HG03354 (cell line): ENCODE results near the gene PLK2.
A peak's percentile ranks its signal among the peaks of the same experiment; 100 is the strongest.

Experiments
- ATAC-seq: cut with Tn5 transposase; IDR thresholded peaks from one replicate; pipeline ENCODE4 v1.9.1; 2021; ENCODE audit warnings: mild to moderate bottlenecking; ENCODE audit not compliant: unreplicated experiment, poor library complexity, severe bottlenecking

PLK2 gene

GRCh38 chr5:58460002-58460731, at the start of gene PLK2:
Gene PLK2, minus strand, starts transcription at chr5:58460086. Its CDS starts 127 bp downstream, at chr5:58459959.
- ATAC-seq = peak; percentile 76

GRCh38 chr5:58507715-58508114, 47.8 kb upstream of the PLK2 start:
- no peak for ATAC-seq

GRCh38 chr5:58505971-58506640, 46.2 kb upstream of the PLK2 start:
- peak; percentile 67 for ATAC-seq

DNA sequence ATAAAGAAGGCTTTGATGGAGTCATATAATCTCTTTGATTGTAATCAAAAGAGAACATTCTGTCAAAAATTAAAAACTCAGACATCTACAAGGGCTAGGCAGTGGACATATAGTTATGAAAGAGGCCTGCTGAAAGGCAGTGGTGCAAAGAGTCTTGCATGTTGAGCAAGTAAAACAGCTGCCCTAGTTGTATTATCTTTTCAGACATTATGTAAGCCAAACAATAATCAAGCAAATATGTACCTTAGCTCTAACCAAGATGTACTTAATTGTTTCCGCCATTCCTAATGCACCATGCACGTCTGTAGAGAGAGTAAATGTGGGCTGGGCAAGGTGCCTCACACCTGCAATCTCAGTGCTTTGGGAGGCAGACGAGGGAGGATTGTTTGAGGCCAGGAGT, 45.6 kb upstream of the PLK2 start:
- no peak for ATAC-seq

DNA sequence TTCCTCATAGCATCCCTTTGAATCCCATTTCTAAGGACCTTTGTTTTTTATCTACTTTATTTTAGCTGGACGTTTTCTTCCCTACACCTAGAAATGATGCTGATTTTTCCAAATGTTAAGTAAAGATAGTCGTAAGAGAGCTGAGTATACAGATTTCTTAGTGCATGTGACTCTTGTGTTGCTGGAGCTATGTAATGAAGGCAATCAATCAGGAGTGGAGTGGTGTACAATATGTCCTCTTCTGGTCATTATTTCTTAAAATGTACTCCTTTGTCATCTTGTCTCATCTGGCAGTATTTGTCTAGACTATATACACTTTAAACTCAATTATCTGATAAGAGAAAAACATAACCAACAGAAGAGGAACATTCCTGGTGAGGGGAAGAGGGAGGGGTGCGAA, 44.9 kb upstream of the PLK2 start:
- no peak for ATAC-seq

- no peak for ATAC-seq
These were observed 43.6 kb upstream of the PLK2 start for GRCh38 chr5:58503390-58504046.

- no peak for ATAC-seq
These were observed 42.0 kb upstream of the PLK2 start for GRCh38 chr5:58501778-58502417.

DNA sequence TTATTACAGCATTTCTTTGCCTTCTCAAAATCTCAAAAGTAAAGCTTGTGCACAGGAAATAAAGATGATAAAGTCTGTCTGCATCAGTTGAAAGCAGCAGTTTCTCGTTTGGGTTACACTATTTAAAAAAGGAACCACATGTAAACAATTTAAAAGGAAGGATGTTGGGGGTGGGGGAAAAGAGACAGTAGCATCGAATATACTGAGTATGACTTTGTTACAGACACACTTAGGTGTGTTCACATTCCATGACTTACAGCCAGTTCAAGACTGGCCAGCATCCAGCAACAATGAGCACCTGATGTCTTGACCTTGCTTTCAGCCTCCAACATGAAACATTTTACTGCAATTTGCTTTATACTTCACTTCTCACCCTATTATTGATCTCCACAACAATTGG, 40.1 kb upstream of the PLK2 start:
- no peak for ATAC-seq

DNA sequence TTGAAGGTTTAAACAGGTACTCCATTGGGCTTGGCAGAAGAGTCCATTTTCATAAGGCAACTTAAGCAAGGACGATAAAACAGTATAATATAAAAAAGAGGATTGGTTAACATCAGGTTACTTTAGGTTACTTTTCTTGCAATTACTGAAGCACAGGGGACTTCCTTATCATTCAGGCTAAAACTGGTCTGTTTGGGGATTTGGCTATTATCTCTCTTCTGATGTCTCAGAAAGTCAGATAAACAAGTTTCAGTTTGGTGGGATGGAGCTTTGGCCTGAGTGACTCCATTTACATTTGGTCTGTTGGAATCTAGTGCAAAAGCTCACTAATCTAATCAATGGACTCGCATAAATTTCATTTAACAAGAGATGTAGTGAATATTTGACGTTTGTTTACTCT, 39.3 kb upstream of the PLK2 start:
- no peak for ATAC-seq

DNA sequence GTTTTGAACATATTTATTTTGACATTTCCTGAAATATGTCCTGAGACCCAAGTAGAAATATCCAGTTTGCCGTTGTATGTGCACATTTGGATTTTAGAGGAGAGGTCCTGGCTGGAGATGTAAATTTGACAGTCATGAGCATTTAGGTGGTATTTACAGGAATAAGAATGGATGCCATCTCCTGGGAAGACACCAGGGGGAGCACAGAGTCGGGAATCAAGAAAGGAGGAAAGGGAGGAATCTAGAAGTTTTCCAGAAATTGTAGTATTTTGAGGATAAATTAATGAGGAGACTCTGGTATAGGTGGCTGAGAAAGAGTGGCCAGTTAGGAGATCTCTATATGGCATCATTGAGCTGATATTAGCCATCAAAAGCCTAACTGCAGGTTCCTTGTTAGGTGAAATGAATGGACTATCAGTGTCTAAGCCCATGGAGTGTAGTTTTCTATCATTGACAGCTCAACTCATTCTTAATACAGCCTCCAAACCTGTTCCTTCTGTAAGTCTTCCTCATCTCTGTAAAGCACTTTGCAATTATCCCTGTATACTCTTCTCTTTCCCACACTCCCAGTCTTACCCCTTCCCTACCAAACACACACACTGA, 38.6 kb upstream of the PLK2 start:
- ATAC-seq = no peak

DNA sequence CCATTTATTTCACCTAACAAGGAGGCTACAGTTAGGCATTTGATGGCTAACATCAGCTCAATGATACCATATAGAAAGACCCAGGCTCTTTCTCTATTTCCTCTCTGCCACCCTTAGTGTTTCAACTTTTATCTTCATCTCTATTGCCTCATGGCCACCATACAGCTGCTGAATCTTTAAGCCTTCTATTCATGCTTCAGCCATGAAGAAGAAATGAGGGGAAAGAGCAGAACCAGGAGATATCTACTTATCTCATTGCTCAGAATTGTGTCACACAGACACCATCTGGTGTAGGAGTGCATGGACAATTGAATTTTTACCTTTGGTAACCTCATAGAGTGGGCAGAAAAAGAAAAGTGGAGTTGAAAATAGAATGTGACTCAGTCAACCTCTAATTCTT, 38.0 kb upstream of the PLK2 start:
- ATAC-seq = no peak

DNA sequence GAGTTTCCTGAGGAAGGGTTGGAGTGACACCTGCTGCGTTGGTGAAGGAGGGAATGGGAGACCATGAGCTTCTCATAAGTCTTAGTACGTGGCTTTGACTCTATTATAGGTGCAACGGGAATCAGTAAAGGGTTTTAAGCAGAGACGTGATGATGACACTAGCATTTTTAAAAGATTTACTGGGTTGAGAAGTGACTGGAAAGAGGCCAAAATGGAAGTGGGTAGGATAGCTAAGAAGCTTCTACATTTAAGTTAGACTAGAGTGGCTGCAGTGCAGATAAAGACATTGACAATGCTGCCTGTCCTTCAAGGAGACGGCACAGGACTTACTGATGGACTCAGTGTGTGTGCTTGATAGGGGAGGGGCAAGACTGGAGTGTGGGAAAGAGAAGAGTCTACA, 37.5 kb upstream of the PLK2 start:
- ATAC-seq = no peak

DNA sequence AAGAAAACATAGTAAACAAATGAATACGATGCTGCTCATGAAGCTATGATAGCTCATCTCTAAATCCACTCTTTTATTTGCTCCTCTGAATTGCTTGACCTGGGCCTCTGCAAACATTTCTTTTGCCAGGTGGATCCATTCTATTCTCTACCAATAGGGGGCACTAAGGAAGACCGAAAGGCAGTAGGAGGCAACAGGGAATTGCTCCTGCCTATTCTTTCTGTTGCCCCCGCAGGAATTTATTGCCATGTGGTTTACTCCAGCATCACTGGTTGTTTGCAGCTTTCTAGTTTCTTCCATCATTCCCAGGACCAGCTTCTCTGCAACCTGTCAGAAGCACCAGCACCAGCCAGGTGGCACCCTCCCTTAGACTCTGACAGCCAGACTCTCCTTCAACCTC, 36.6 kb upstream of the PLK2 start:
- ATAC-seq = no peak

DNA sequence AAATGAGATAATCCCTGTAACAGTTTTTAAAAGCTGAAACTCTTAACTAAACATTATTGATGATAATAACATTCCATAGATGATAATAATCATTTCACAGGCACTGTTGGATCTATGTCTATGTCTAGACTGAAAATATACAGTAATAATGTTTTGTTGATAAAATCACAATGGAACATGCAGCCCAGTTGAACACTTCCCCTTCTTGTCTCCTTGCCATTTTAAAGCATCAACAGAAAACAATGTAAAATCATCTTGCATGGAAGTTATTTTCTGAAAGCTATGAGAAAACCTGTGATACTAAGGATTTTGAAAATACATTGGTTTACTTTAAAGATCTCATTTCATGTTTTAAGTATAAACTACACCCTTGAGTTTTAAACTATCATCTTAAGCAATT, 33.3 kb upstream of the PLK2 start:
- no peak for ATAC-seq

DNA sequence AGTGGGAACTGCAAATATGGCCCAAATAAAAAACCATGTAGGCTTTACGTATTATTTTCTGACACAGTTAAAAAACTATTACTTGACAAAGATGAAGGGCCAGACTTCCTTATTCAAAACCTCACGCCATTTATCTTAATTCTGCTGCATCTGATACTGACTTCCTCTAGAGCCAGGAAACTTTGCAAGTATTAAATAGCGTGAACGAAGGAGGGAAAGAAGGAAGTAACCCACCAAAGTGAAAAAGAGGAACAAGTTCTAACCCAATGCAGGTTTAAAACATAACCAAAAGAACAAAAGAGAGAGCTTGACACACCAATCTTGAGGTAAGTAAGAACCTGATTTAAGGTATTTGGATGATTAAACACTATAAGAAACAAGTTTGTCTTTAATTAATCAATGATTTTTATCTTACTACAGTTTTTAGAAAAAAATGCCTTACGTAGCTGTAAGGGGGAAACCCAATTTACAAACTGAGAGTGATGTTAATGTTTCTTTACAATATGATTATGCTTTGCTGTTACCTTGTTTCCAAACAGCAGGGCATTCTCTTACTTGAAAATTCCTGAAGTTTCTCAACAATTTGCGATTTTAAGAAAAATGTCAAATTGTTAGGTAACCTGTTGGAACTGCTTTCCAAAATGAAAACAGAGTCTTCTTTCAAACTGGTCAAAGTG, 31.5 kb upstream of the PLK2 start, which contains the start of gene GAPT:
Gene GAPT (plus strand): TSS at position 220 of the 677 bp plus-strand sequence. CDS start 3,102 bp downstream, outside the sequence.
- peak; percentile 82 for ATAC-seq

DNA sequence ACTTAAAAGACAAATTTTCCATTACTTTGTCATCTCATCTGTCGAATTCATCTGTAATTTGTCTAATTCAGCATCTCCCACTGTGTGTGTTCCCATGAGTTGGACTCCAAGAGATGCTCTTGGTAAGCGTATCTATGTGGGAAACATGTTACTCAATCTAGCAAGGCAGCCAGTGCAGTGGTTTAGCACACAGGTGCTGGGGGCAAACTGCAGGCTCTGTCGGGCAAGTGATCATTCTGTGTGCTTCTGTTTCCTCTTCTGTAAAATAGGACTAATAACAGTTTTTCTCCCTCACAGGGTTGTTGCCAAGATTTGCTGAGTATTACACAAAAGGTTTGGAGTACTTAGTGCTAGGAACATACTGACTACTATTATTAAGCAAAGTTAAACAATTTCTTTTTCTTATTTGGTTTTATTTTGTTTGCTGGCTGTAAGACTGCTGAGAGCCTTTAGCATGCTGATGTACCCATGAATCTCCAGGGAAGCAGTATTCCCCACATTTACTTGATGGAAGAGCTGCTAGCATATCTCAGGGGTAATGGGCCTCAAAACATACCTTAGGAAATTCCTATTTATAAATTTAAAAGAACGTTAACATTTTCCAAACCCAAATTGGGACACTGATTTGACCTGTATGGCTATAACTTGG, 30.6 kb upstream of the PLK2 start:
- ATAC-seq = peak; percentile 66

GRCh38 chr5:58486290-58486689, 26.4 kb upstream of the PLK2 start:
- ATAC-seq = no peak

- no peak for ATAC-seq
These were observed 24.6 kb upstream of the PLK2 start for GRCh38 chr5:58484505-58484904.

GRCh38 chr5:58482536-58482935, 22.6 kb upstream of the PLK2 start:
- no peak for ATAC-seq
